Measurements from ENCODE around the gene CALHM1. TPM values are rescaled to one million over a fixed set of nuclear protein-coding genes. Genes with fewer than 3 reads are reported as not detected.
A peak's percentile ranks its signal among the peaks of the same experiment; 100 is the strongest.

Gene CALHM1
- total and polyA plus RNA-seq, 2 of the 8 experiments (the other 6 are each of a cell fraction or from before 2014, with no cell fraction given) = 0.29 to 0.34 TPM

DNA sequence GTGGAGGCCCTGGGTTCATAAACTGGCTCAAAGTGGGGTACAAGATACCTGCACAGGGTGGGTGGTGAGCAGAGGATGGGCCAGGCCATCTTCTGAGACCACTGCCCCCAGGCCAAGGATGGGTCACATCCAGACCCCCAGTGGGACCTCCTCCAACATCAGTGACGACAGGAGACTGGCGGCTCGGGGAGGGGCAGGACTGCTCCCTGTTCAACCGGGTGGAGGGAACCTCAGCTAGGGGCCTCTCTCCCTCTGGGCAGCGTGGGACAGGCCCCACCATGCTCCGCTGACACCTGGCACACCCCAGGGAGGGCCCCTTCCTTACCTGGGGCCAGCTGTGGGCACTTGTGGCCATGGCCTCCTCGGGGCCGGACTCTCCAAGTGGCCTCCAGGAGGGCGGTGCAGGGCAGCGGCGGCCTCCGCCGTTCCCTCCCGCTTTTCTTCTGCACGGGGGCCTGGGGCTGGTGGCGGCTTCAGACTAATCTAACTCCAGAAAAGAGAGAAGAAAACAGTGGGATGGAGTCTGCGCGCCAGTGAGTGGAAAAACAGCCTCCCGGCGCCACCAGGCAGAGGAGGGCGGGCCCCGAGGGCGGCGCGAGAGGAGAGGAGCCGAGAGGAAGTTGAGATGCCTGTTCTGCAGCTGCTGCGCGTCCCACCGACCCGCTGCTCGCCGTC lies 6.7 kb downstream of the CALHM1 start, which contains the start of gene CALHM2 (continued):
- TF ChIP-seq CBX8 (IDR thresholded peaks at IDR 0.05; ENCODE audit: borderline replicate concordance, low read depth, low read length) (no peak), TCF12 (IDR thresholded peaks at IDR 0.05; ENCODE audit: low read depth, low read length) (no peak), JUND (IDR thresholded peaks at IDR 0.05; ENCODE audit: low read length) (no peak), CBX5 (IDR thresholded peaks at IDR 0.05; ENCODE audit: low read depth, low read length) (no peak), RAD21 (IDR thresholded peaks at IDR 0.05 in 1 of 2, conservative IDR thresholded peaks at IDR 0.05 in 1 of 2; ENCODE audit: low read depth in 2 of 2, low read length in 2 of 2) (0 out of 4 replicates have a peak, but pooled peaks of 1 of the 2 experiments have one; percentile 7), POLR2AphosphoS5 (IDR thresholded peaks at IDR 0.05; ENCODE audit: low read depth, low read length) (no peak), TAF1 (IDR thresholded peaks at IDR 0.05; ENCODE audit: low read depth, low read length) (no peak), CHD2 (IDR thresholded peaks at IDR 0.05; ENCODE audit: low read length) (no peak), CTBP2 (IDR thresholded peaks at IDR 0.05; ENCODE audit: borderline replicate concordance, insufficient read depth, insufficient read length, low read length) (no peak), E2F6 (IDR thresholded peaks at IDR 0.05) (no peak; the same call in 1 of the 2 replicates), HDAC6 (IDR thresholded peaks at IDR 0.05; ENCODE audit: low read depth, low read length) (no peak), SIX5 (IDR thresholded peaks at IDR 0.05; ENCODE audit: low read depth, low read length) (no peak), EZH2 (IDR thresholded peaks at IDR 0.05; ENCODE audit: low read depth, low read length, severe bottlenecking) (peak; percentile 15), BACH1 (IDR thresholded peaks at IDR 0.05; ENCODE audit: low read length) (no peak), RFX5 (IDR thresholded peaks at IDR 0.05; ENCODE audit: borderline replicate concordance, low read depth, low read length) (no peak), FOSL1 (IDR thresholded peaks at IDR 0.05; ENCODE audit: insufficient read depth, low read depth, low read length) (no peak), SAP30 (IDR thresholded peaks at IDR 0.05; ENCODE audit: insufficient read depth, insufficient replicate concordance, low read length) (no peak), TBP (IDR thresholded peaks at IDR 0.05; ENCODE audit: low read depth, low read length) (no peak), KDM4A (IDR thresholded peaks at IDR 0.05; ENCODE audit: low read depth, low read length, severe bottlenecking) (no peak), JUN (IDR thresholded peaks at IDR 0.05; ENCODE audit: low read depth, low read length) (no peak), CHD1 (IDR thresholded peaks at IDR 0.05; ENCODE audit: low read depth, low read length) (no peak), SIRT6 (IDR thresholded peaks at IDR 0.05; ENCODE audit: low read length) (no peak), HDAC2 (IDR thresholded peaks at IDR 0.05; ENCODE audit: borderline replicate concordance in 1 of 2, low read depth in 2 of 2, low read length in 2 of 2) (no peak)
- TF ChIP-seq, protein P1, sequence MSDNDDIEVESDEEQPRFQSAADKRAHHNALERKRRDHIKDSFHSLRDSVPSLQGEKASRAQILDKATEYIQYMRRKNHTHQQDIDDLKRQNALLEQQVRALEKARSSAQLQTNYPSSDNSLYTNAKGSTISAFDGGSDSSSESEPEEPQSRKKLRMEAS (IDR thresholded peaks at IDR 0.05) = no peak

All from H1 (cell line).